HG02798 (cell line): Measurements from ENCODE around the gene COLEC12.

ENCODE experiments used
- ATAC-seq: cut with Tn5 transposase; IDR thresholded peaks from one replicate; pipeline ENCODE4 v1.9.1; 2021; ENCODE audit warnings: mild to moderate bottlenecking; ENCODE audit not compliant: unreplicated experiment, poor library complexity

Gene COLEC12

GRCh38 chr18:476251-476664 is 24.2 kb downstream of the COLEC12 start:
- no peak for ATAC-seq

GRCh38 chr18:475202-476031 is 25.1 kb downstream of the COLEC12 start:
- no peak for ATAC-seq

- ATAC-seq, result no peak
Measured at GRCh38 chr18:474416-474815, 26.1 kb downstream of the COLEC12 start.

GRCh38 chr18:473802-474201 is 26.7 kb downstream of the COLEC12 start:
- ATAC-seq, result no peak

- no peak for ATAC-seq
Measured at GRCh38 chr18:471716-472115, 28.8 kb downstream of the COLEC12 start.

- no peak for ATAC-seq
Measured at GRCh38 chr18:470661-471501, 29.6 kb downstream of the COLEC12 start.

GRCh38 chr18:468955-469790 is 31.3 kb downstream of the COLEC12 start:
- no peak for ATAC-seq

- ATAC-seq, result no peak
Measured at GRCh38 chr18:463827-464541, 36.5 kb downstream of the COLEC12 start.

GRCh38 chr18:463403-463802 is 37.1 kb downstream of the COLEC12 start:
- no peak for ATAC-seq

- no peak for ATAC-seq
Measured at GRCh38 chr18:461762-462161, 38.7 kb downstream of the COLEC12 start.

GRCh38 chr18:460791-461190 is 39.7 kb downstream of the COLEC12 start:
- ATAC-seq, result no peak

- no peak for ATAC-seq
Measured at GRCh38 chr18:459814-460593, 40.5 kb downstream of the COLEC12 start.

GRCh38 chr18:457521-458412 is 42.7 kb downstream of the COLEC12 start:
- ATAC-seq, result no peak

GRCh38 chr18:457140-457519 is 43.4 kb downstream of the COLEC12 start:
- no peak for ATAC-seq

GRCh38 chr18:456361-457139 is 44.0 kb downstream of the COLEC12 start:
- ATAC-seq, result no peak

GRCh38 chr18:453400-453799 is 47.1 kb downstream of the COLEC12 start:
- ATAC-seq, result no peak

- ATAC-seq, result no peak
Measured at GRCh38 chr18:452816-453215, 47.7 kb downstream of the COLEC12 start.
